OCI-LY7 (cell line): ENCODE results near the gene SPATA33.

Experiments used
- EZH2phosphoT487 ChIP-seq: fragments of 200-600 bp; sonication (generic); IDR thresholded peaks from 2 replicates; pipeline ENCODE4 v1.6.1; 2018; ENCODE audit warnings: low read depth, borderline replicate concordance, mild to moderate bottlenecking, mixed run types, antibody characterized with exemption, low read length, moderate library complexity, mixed read lengths
- TF ChIP-seq, protein P1 (sequence below): fragments of 200-600 bp; sonication (generic); conservative IDR thresholded peaks from 2 replicates; pipeline ENCODE4 v1.5.1; 2014; ENCODE audit warnings: mild to moderate bottlenecking, antibody characterized with exemption, low read length, moderate library complexity, mixed read lengths

GRCh38 chr16:89669755-89670154, 12.1 kb downstream of the SPATA33 start:
- TF ChIP-seq, protein P1, sequence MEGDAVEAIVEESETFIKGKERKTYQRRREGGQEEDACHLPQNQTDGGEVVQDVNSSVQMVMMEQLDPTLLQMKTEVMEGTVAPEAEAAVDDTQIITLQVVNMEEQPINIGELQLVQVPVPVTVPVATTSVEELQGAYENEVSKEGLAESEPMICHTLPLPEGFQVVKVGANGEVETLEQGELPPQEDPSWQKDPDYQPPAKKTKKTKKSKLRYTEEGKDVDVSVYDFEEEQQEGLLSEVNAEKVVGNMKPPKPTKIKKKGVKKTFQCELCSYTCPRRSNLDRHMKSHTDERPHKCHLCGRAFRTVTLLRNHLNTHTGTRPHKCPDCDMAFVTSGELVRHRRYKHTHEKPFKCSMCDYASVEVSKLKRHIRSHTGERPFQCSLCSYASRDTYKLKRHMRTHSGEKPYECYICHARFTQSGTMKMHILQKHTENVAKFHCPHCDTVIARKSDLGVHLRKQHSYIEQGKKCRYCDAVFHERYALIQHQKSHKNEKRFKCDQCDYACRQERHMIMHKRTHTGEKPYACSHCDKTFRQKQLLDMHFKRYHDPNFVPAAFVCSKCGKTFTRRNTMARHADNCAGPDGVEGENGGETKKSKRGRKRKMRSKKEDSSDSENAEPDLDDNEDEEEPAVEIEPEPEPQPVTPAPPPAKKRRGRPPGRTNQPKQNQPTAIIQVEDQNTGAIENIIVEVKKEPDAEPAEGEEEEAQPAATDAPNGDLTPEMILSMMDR: no peak
- no peak for TF ChIP-seq EZH2phosphoT487
